Adrenal gland (tissue), 5 donors: ENCODE data around the gene CCSER1.

Experiments
- POLR2A ChIP-seq, 2 donors: fragments of 450-650 bp; IDR thresholded peaks; one replicate each; pipeline ENCODE4 v1.6.1; 2017; ENCODE audit warnings: antibody characterized with exemption in 2 of 2, mild to moderate bottlenecking in 2 of 2, moderate library complexity in 1 of 2
- TF ChIP-seq, protein P1 (sequence below), 6 experiments: fragments of 450-650 bp in 4 of 6; fragments of 200-600 bp in 2 of 6; sonication (generic) in 1 of 6; IDR thresholded peaks; 1 replicate in 5 of 6; 2 replicates in 1 of 6; pipeline versions ENCODE4 v1.5.1 to v1.8.0; 2016 to 2021; ENCODE audit warnings: antibody characterized with exemption in 6 of 6, mild to moderate bottlenecking in 2 of 6, moderate library complexity in 1 of 6
- donor health status: DM: no; HTN: no; CAD: no.

DNA sequence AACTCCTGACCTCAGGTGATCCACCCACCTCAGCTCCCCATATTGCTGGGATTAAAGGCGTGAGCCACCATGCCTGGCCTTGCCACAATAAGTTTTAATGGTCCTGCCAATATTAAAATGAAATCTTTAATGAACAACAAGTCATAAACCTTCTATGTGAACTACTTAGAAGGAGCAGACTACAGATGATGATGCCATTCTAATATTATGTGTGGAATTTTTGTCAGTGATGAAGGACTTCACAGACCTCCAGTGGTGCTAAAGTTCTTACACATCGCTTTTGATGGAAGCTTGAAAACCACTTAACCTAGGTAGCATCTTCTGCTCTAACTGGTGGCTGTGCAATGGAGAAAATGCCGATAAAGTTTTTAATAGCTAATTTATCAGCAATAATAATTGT is 331.4 kb downstream of the CCSER1 start:
- TF ChIP-seq, protein P1, sequence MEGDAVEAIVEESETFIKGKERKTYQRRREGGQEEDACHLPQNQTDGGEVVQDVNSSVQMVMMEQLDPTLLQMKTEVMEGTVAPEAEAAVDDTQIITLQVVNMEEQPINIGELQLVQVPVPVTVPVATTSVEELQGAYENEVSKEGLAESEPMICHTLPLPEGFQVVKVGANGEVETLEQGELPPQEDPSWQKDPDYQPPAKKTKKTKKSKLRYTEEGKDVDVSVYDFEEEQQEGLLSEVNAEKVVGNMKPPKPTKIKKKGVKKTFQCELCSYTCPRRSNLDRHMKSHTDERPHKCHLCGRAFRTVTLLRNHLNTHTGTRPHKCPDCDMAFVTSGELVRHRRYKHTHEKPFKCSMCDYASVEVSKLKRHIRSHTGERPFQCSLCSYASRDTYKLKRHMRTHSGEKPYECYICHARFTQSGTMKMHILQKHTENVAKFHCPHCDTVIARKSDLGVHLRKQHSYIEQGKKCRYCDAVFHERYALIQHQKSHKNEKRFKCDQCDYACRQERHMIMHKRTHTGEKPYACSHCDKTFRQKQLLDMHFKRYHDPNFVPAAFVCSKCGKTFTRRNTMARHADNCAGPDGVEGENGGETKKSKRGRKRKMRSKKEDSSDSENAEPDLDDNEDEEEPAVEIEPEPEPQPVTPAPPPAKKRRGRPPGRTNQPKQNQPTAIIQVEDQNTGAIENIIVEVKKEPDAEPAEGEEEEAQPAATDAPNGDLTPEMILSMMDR (IDR thresholded peaks at IDR 0.05): no peak
- TF ChIP-seq POLR2A (IDR thresholded peaks at IDR 0.05): no peak
